C4-2B (cell line): ENCODE results near the gene METTL13.

Experiments
- CTCF ChIP-seq: fragments of 450-650 bp; conservative IDR thresholded peaks from 2 replicates; pipeline ENCODE4 v1.5.1; 2017; ENCODE audit warnings: mild to moderate bottlenecking
- ZFX ChIP-seq: fragments of 450-650 bp; IDR thresholded peaks from 2 replicates; pipeline ENCODE4 v1.6.1; 2017

- TF ChIP-seq CTCF (no peak), ZFX (no peak)
Measured at GRCh38 chr1:171845998-171846397, 64.5 kb downstream of the METTL13 start.
